Psoas muscle (tissue), 8 donors: ENCODE results near the gene MAP2K3. TPM values are rescaled to one million over a fixed set of nuclear protein-coding genes. Genes with fewer than 3 reads are reported as not detected.
A peak's percentile ranks its signal among the peaks of the same experiment; 100 is the strongest.

Experiments used
- ATAC-seq, 4 donors: fragments of 200-7000 bp; cut with Tn5 transposase; one replicate each; pipeline ENCODE4 v1.9.1; 2020; ENCODE audit warnings: moderate library complexity in 3 of 4, mild to moderate bottlenecking in 2 of 4
- DNase-seq, 2 donors: peaks; one replicate each; pipeline ENCODE4 v3.0.0-alpha.2; 2020
- H3K27ac ChIP-seq: fragments of 200-600 bp; one replicate; pipeline ENCODE4 v1.8.0; 2022
- H3K27me3 ChIP-seq, 3 donors: fragments of 200-600 bp in 1 of 3; one replicate each; pipeline versions ENCODE4 v1.6.1 to v1.8.0; 2013 to 2022; ENCODE audit warnings: low read length in 2 of 3, mild to moderate bottlenecking in 2 of 3, moderate library complexity in 1 of 3; ENCODE audit not compliant: insufficient read depth in 3 of 3
- H3K36me3 ChIP-seq, 2 donors: fragments of 200-600 bp in 1 of 2; one replicate each; pipeline versions ENCODE4 v1.6.1 to v1.8.0; 2013 to 2022; ENCODE audit warnings: low read depth in 1 of 2, mild to moderate bottlenecking in 1 of 2, moderate library complexity in 1 of 2; ENCODE audit not compliant: insufficient read depth in 1 of 2
- H3K4me1 ChIP-seq: fragments of 200-600 bp; one replicate; pipeline ENCODE4 v1.8.0; 2022
- H3K4me3 ChIP-seq: fragments of 200-600 bp; one replicate; pipeline ENCODE4 v1.8.0; 2022; ENCODE audit warnings: mild to moderate bottlenecking
- H3K9me3 ChIP-seq: fragments of 200-600 bp; one replicate; pipeline ENCODE4 v1.8.0; 2022
- WGBS, 3 donors: extraction: QIAGEN DNeasy Blood & Tissue Kit; methylation state at CpG; one replicate each; pipeline versions ENCODE4 v1.1.6 to v1.1.7; 2013; 5-methylcytosine and 5-hydroxymethylcytosine counted together
- intact Hi-C, 2 donors: fragments of 100-400 bp; cut with DNase I; formaldehyde crosslinking; loops; one replicate each; pipeline versions ENCODE4 v1.11.0 to v1.14.2; 2022
- polyA plus RNA-seq, 3 donors: library from polyadenylated mRNA; stranded (reverse); fragments of 200-250 nt; gene quantifications; one replicate each; pipeline ENCODE4 v1.2.3, GENCODE V29; 2013
- total RNA-seq, 4 donors: library from RNA; stranded (reverse); fragmentation: NEBNext Ultra II Directional in 2 of 4; extraction: Animal tissue kit (Norgen Biotek cat#: 25700) in 2 of 4; gene quantifications; one replicate each; pipeline versions ENCODE4 v1.2.1 to v1.2.4, GENCODE V29; 2021 to 2023
- TF ChIP-seq, protein P1 (sequence below): fragments of 200-600 bp; IDR thresholded peaks from one replicate; pipeline ENCODE4 v1.8.0; 2022; ENCODE audit warnings: antibody characterized with exemption
- donor health status: healthy with polysubstance abuse.
- donor health status: DM: no; HTN: no; CAD: no; lungs with moderate emphysema.
- donor health status: Bipolar disorder and iron deficiency.
- donor health status: healthy.
- donor health status: DM: yes; HTN: yes; CAD: no.
- donor health status: DM: no; HTN: no; CAD: no.
- donor health status: DM: no; HTN: no; CAD: no.
- donor health status: DM: yes; HTN: yes; CAD: no.

Gene MAP2K3
- total and polyA plus RNA-seq, 7 donors = 64.4 to 229 (median 114) TPM

DNA sequence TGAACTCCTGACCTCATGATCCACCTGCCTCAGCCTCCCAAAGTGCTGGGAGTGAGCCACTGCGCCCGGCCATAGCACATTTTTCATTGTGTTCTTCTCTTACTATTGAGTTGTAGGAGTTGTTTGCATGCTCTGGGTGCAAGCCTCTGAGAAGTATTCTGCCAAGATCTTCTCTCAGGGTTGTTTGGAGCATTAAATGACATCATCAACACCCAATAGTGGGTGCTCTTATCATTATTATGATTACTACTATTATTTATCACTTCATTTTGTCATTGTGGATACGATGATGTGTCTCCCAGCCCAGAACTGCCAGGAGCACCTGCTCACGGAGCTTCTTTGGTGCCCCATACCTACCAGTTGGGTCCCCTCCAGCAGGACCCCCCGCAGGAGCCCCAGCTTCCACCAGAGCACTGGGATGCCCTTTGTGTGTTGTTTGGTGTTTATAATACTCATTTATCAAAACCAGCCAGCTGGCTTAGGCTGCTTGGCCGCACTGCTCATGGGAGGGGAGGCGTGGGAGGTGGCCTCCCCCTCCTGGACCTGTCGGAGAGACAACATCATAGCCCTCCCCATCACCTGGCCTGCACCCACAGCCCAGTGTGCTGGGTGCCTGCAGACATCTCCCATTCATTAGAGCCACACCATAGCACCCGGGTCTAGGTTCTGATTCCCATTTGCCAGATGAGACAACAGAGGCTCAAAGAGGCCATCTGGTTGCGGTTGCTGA lies 12.9 kb upstream of the MAP2K3 start:
- Histone ChIP-seq H3K27ac (no peak overlapping the region), H3K27me3 (no peaks in the 10 kb centered on the region), H3K9me3 (no peaks in the 10 kb centered on the region), H3K4me3 (no peak overlapping the region), H3K36me3 (no peaks in the 10 kb centered on the region), H3K4me1 (peaks cover 25% of the 10 kb centered on the region)
- ATAC-seq = no peak
- intact Hi-C loops = no loop called here
- DNase-seq = peak in 1 of 2 donors; percentile 23
- TF ChIP-seq, protein P1, sequence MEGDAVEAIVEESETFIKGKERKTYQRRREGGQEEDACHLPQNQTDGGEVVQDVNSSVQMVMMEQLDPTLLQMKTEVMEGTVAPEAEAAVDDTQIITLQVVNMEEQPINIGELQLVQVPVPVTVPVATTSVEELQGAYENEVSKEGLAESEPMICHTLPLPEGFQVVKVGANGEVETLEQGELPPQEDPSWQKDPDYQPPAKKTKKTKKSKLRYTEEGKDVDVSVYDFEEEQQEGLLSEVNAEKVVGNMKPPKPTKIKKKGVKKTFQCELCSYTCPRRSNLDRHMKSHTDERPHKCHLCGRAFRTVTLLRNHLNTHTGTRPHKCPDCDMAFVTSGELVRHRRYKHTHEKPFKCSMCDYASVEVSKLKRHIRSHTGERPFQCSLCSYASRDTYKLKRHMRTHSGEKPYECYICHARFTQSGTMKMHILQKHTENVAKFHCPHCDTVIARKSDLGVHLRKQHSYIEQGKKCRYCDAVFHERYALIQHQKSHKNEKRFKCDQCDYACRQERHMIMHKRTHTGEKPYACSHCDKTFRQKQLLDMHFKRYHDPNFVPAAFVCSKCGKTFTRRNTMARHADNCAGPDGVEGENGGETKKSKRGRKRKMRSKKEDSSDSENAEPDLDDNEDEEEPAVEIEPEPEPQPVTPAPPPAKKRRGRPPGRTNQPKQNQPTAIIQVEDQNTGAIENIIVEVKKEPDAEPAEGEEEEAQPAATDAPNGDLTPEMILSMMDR = no peak
- 91 to 92% (median 92%) methylated on average over 10 of the region's 10 CpGs for WGBS, 3 donors

DNA sequence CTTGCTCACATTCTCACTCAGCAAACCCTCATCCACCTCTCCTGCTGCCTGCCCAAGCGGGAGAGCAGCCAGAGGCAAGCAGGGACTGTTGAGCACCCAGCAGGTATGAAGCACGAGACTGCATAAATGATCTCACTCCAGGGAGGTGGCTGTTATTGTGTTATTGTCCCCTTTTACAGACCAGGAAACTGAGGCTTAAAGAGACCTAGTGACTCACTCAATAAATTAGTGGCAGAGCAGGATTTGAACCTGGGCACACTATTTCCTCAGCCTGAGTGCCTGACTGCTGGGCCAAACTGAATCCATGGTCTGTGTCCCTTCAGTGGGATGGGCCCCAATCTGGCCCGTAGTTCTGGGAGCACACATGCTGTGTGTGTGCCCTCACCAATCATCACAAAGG lies 12.3 kb upstream of the MAP2K3 start:
- Histone ChIP-seq H3K4me3 (no peak overlapping the region), H3K4me1 (peaks cover 32% of the 10 kb centered on the region), H3K27ac (no peak overlapping the region), H3K9me3 (no peaks in the 10 kb centered on the region), H3K27me3 (no peaks in the 10 kb centered on the region), H3K36me3 (no peaks in the 10 kb centered on the region)
- ATAC-seq = no peak
- TF ChIP-seq, protein P1 = no peak
- WGBS, 3 donors = 83 to 92% (median 91%) methylated on average over 3 of the region's 3 CpGs
- no peak for DNase-seq
- intact Hi-C loops = no loop called here

DNA sequence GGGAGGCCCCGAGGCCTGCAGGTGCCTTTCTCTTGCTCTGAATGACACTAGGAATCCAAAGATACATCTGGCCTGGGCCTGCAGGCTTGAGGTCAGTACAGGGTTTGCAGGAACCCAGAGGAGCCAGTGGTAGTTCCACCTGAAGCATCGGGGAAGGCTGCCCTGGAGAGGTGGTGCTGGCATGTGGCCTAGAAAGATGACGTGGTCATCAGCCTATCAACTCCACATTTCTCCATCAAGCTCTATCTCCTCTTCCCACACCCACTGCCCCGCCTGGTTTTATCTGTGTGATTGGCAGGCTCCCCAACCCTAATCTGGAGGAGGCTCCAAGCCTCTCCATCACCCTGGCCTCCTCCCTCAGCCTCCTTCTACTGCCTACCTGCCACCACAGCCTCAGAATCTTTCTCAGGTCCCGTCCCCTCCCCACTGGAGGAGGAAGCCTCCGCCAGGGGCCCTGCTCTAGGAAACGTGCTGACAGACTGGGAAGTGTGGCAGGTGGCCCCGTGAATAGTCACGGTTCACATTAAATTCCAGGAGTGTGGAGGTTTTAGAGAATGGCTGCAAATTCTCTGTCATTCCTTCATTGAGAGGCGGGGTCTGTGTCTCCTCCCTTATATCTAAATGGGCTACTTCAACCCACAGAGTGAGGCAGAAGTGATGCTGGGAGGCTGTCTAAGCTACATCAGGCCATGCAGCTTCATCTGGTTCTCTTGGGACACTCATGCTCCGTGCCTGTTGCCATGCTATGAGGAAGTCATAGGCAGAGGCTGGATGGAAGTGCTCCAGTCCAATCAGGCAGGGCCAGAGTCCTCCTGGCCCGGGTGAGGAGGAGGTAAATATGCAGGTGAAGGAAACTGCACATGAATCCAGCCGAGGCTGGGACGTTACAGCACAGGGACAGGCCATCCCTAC lies 11.4 kb upstream of the MAP2K3 start:
- intact Hi-C loops = no loop called here
- Histone ChIP-seq H3K36me3 (no peaks in the 10 kb centered on the region), H3K9me3 (no peaks in the 10 kb centered on the region), H3K4me1 (peaks cover 34% of the 10 kb centered on the region), H3K4me3 (no peak overlapping the region), H3K27me3 (no peaks in the 10 kb centered on the region), H3K27ac (no peak overlapping the region)
- TF ChIP-seq, protein P1 = no peak
- WGBS, 3 donors = 65 to 78% (median 68%) methylated on average over 14 of the region's 14 CpGs
- DNase-seq (peak in 1 of 2 donors; percentile 39), ATAC-seq (no peak)

DNA sequence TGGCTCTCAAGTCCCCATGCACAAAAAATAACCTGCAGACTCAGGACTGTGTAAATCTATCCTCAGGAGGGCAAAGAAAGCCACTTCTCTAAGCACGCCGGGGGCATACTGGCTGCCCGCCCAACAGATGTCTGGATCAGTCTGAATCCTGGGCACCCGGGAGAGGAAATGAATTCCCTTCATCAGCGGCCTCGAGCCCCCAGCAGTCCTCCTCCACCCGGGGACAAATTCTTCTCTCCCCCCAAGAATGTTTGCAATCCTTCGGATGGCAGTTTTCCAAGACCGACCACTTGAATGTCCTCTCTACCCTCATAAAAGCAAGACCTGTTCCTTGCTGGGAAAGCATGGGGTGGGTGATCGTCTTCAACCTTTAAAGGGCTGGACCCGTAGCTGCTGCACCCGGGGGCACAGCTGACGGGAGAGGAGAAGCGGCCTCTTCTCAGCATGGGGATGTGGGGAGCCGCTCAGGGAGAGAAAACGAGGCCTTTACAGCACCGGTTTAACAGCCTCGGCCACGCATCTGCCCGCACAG lies 9.4 kb upstream of the MAP2K3 start:
- intact Hi-C loops = loop anchor here in 1 of 2 donors (5.0 kb wide), 1 partner anchor 63 kb away; the partner anchor contains the start of gene TMEM11
- Histone ChIP-seq H3K4me1 (peaks cover 45% of the 10 kb centered on the region), H3K4me3 (peak overlapping the region; percentile 74), H3K27ac (peak overlapping the region; percentile 81), H3K27me3 (no peaks in the 10 kb centered on the region), H3K9me3 (no peaks in the 10 kb centered on the region), H3K36me3 (no peaks in the 10 kb centered on the region)
- WGBS, 3 donors = 2 to 4% (median 3%) methylated on average over 19 to 20 of the region's 20 CpGs
- TF ChIP-seq, protein P1 = no peak
- ATAC-seq (peak; percentile 38 to 57 (median 49)), DNase-seq (peak in 1 of 2 donors; percentile 78)
